Body of pancreas (tissue), 4 donors: Measurements from ENCODE around the gene PLA2G4D.
"Not testable (repeated sequence)": the region's sequence is repeated elsewhere in the genome, so short reads cannot be mapped to it uniquely, and the experiment has no call there.

Experiments used
- POLR2A ChIP-seq, 3 donors: fragments of 450-650 bp; IDR thresholded peaks; one replicate each; pipeline ENCODE4 v1.6.1; 2016; ENCODE audit warnings: antibody characterized with exemption in 3 of 3, mild to moderate bottlenecking in 2 of 3
- TF ChIP-seq, protein P1 (sequence below), 7 experiments: fragments of 450-650 bp in 4 of 7; fragments of 200-600 bp in 3 of 7; sonication (generic) in 3 of 7; IDR thresholded peaks; one replicate each; pipeline ENCODE4 v1.5.1; 2016 to 2019; ENCODE audit warnings: antibody characterized with exemption in 7 of 7

DNA sequence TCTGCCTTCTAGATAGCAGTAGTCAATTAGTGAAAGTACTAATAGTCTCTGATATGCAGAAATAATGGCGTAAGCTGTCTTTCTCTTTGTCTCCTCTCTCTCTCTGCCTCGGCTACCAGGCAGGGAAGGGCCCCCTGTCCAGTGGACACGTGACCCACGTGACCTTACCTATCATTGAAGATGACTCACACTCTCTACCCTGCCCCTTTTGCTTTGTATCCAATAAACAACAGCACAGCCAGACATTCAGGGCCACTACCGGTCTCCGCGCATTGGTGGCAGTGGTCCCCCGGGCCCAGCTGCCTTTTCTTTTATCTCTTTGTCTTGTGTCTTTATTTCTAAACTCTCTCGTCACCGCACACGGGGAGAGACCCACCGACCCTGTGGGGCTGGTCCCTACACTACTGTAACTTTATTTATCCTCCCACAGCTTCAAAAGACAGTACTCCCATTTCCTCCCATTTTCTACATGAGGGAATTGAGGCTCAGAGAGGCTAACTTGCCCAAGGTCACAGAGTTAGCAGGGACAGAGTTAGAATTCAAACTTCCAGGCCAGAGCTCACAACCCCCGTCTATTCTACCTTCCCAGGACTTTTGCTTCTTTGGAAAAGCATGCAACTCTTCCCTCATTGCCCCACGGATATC lies 2.5 kb downstream of the PLA2G4D start:
- TF ChIP-seq, protein P1, sequence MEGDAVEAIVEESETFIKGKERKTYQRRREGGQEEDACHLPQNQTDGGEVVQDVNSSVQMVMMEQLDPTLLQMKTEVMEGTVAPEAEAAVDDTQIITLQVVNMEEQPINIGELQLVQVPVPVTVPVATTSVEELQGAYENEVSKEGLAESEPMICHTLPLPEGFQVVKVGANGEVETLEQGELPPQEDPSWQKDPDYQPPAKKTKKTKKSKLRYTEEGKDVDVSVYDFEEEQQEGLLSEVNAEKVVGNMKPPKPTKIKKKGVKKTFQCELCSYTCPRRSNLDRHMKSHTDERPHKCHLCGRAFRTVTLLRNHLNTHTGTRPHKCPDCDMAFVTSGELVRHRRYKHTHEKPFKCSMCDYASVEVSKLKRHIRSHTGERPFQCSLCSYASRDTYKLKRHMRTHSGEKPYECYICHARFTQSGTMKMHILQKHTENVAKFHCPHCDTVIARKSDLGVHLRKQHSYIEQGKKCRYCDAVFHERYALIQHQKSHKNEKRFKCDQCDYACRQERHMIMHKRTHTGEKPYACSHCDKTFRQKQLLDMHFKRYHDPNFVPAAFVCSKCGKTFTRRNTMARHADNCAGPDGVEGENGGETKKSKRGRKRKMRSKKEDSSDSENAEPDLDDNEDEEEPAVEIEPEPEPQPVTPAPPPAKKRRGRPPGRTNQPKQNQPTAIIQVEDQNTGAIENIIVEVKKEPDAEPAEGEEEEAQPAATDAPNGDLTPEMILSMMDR (IDR thresholded peaks at IDR 0.05), result not testable (repeated sequence)
- TF ChIP-seq POLR2A (IDR thresholded peaks at IDR 0.05), result not testable (repeated sequence)
